Adrenal gland (tissue), 12 donors: Measurements from ENCODE around the gene R3HDML. TPM values are rescaled to one million over a fixed set of nuclear protein-coding genes. Genes with fewer than 3 reads are reported as not detected.

Experiments used
- DNase-seq, 7 donors: peaks; one replicate each; pipeline ENCODE4 v3.0.0-alpha.2; 2019 to 2020
- H3K27ac ChIP-seq, 5 donors: fragments of 200-600 bp; sonication (generic) in 4 of 5; 1 replicate in 3 of 5; 2 replicates in 2 of 5; pipeline versions ENCODE4 v1.5.1 to v1.8.0; 2016 to 2020; ENCODE audit warnings: mild to moderate bottlenecking in 1 of 5
- H3K27me3 ChIP-seq: fragments of 200-600 bp; 2 replicates; pipeline ENCODE4 v1.8.0; 2021
- H3K36me3 ChIP-seq, 2 donors: fragments of 200-600 bp; replicated peaks in 1 of 2; 1 replicate in 1 of 2; 2 replicates in 1 of 2; pipeline versions ENCODE4 v1.5.1 to v1.8.0; 2018 to 2022
- H3K4me1 ChIP-seq, 2 donors: fragments of 200-600 bp; replicated peaks in 1 of 2; 1 replicate in 1 of 2; 2 replicates in 1 of 2; pipeline versions ENCODE4 v1.5.1 to v1.8.0; 2018 to 2021
- H3K4me3 ChIP-seq, 4 donors: fragments of 200-600 bp; sonication (generic) in 3 of 4; one replicate each; pipeline ENCODE4 v1.5.1; 2016 to 2018
- H3K9me3 ChIP-seq, 3 donors: fragments of 200-600 bp; sonication (generic) in 1 of 3; replicated peaks in 1 of 3; 1 replicate in 2 of 3; 2 replicates in 1 of 3; pipeline versions ENCODE4 v1.5.1 to v1.8.0; 2016 to 2021
- POLR2A ChIP-seq, 2 donors: fragments of 450-650 bp; IDR thresholded peaks; one replicate each; pipeline ENCODE4 v1.6.1; 2017; ENCODE audit warnings: antibody characterized with exemption in 2 of 2, mild to moderate bottlenecking in 2 of 2, moderate library complexity in 1 of 2
- WGBS, 4 donors: extraction: QIAGEN DNeasy Blood & Tissue Kit in 2 of 4; methylation state at CpG; one replicate each; pipeline versions ENCODE4 v1.1.5 to v1.1.7; 2013 to 2017; 5-methylcytosine and 5-hydroxymethylcytosine counted together
- intact Hi-C, 2 donors: fragments of 100-400 bp; cut with DNase I; formaldehyde crosslinking; loops; one replicate each; pipeline versions ENCODE4 v1.14.1 to v1.15.0; 2022 to 2023
- polyA plus RNA-seq, 3 donors: library from polyadenylated mRNA; stranded (reverse); fragments of 200-250 nt in 2 of 3; fragments of 350-450 nt in 1 of 3; fragmentation: Illumina TruSeq in 1 of 3; extraction: RNeasy Lipid Tissue Mini Kit (QIAGEN cat#74804) in 1 of 3; gene quantifications; one replicate each; pipeline ENCODE4 v1.2.3, GENCODE V29; 2013 to 2014
- total RNA-seq, 9 donors: library from RNA; depleted of rRNA in 4 of 9; stranded (reverse); fragments of >200 nt in 4 of 9; fragments of 120-200 nt in 1 of 9; fragmentation: NEBNext Ultra II Directional in 1 of 9; extraction: Animal tissue kit (Norgen Biotek cat#: 25700) in 1 of 9; gene quantifications; one replicate each; pipeline versions ENCODE4 v1.1.0 to v1.2.4, GENCODE V29; 2013 to 2023
- TF ChIP-seq, protein P1 (sequence below), 6 experiments: fragments of 450-650 bp in 4 of 6; fragments of 200-600 bp in 2 of 6; sonication (generic) in 1 of 6; IDR thresholded peaks; 1 replicate in 5 of 6; 2 replicates in 1 of 6; pipeline versions ENCODE4 v1.5.1 to v1.8.0; 2016 to 2021; ENCODE audit warnings: antibody characterized with exemption in 6 of 6, mild to moderate bottlenecking in 2 of 6, moderate library complexity in 1 of 6
- donor health status: healthy with polysubstance abuse.
- donor health status: Bipolar disorder and iron deficiency.
- donor health status: DM: yes; HTN: yes; CAD: no.
- donor health status: DM: no; HTN: no; CAD: no.
- donor health status: DM: no; HTN: no; CAD: no.
- donor health status: DM: yes; HTN: yes; CAD: no.

Gene R3HDML
- total and polyA plus RNA-seq, 12 donors: not detected

DNA sequence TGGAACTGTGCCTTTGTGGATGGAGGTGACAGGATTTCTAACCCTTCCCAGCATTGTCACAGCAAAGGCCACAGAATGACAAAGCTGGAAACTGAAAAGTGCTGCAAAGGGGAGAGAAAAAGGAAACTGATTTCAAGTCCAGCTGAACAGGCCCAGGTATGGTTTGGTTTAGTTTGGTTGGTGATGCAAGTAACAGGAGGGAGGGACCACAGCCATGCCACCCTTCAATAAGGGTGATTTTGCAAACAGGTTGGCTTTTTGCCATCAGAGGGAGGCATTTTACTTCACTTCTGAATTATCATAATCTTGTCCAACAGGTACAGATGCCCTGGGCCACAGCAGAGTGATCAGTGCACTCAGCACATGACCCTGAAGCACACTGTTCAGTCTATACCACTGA, 32.5 kb upstream of the R3HDML start:
- no peaks in the 10 kb centered on the region for H3K9me3 ChIP-seq
- H3K4me1 ChIP-seq: peaks cover 11 to 22% of the 10 kb centered on the region in 2 donors
- H3K4me3 ChIP-seq: no peak overlapping the region
- no peaks in the 10 kb centered on the region for H3K27me3 ChIP-seq
- TF ChIP-seq, protein P1, sequence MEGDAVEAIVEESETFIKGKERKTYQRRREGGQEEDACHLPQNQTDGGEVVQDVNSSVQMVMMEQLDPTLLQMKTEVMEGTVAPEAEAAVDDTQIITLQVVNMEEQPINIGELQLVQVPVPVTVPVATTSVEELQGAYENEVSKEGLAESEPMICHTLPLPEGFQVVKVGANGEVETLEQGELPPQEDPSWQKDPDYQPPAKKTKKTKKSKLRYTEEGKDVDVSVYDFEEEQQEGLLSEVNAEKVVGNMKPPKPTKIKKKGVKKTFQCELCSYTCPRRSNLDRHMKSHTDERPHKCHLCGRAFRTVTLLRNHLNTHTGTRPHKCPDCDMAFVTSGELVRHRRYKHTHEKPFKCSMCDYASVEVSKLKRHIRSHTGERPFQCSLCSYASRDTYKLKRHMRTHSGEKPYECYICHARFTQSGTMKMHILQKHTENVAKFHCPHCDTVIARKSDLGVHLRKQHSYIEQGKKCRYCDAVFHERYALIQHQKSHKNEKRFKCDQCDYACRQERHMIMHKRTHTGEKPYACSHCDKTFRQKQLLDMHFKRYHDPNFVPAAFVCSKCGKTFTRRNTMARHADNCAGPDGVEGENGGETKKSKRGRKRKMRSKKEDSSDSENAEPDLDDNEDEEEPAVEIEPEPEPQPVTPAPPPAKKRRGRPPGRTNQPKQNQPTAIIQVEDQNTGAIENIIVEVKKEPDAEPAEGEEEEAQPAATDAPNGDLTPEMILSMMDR (IDR thresholded peaks at IDR 0.05): no peak
- no peak for TF ChIP-seq POLR2A (IDR thresholded peaks at IDR 0.05)
- peak overlapping the region in 1 of 5 donors; percentile 5 for H3K27ac ChIP-seq
- intact Hi-C loops: no loop called here
- no peak for DNase-seq
- no peaks in the 10 kb centered on the region for H3K36me3 ChIP-seq

- Histone ChIP-seq H3K36me3 (no peaks in the 10 kb centered on the region), H3K4me3 (no peak overlapping the region), H3K27ac (no peak overlapping the region), H3K4me1 (peaks cover 21 to 33% of the 10 kb centered on the region in 2 donors), H3K9me3 (no peaks in the 10 kb centered on the region), H3K27me3 (no peaks in the 10 kb centered on the region)
- 86 to 94% (median 92%) methylated on average over 9 of the region's 9 CpGs for WGBS, 4 donors
- DNase-seq: no peak
- TF ChIP-seq, protein P1 (IDR thresholded peaks at IDR 0.05): no peak
- TF ChIP-seq POLR2A (IDR thresholded peaks at IDR 0.05): no peak
- intact Hi-C loops: no loop called here
These were observed 29.9 kb upstream of the R3HDML start for GRCh38 chr20:44306927-44307326.

- 11 to 26% (median 12%) methylated on average over 8 to 17 of the region's 17 CpGs for WGBS, 4 donors
- H3K4me3 ChIP-seq: peak overlapping the region; percentile 67 to 95 (median 74)
- no peaks in the 10 kb centered on the region for H3K36me3 ChIP-seq
- no peaks in the 10 kb centered on the region for H3K9me3 ChIP-seq
- no peaks in the 10 kb centered on the region for H3K27me3 ChIP-seq
- peak overlapping the region; percentile 5 to 86 (median 67) for H3K27ac ChIP-seq
- intact Hi-C loops: loop anchor here (2.0 to 5.0 kb wide), 3 partner anchors 93 to 198 kb away; no protein-coding TSS in a partner anchor
- H3K4me1 ChIP-seq: peaks cover 16 to 23% of the 10 kb centered on the region in 2 donors
- DNase-seq: peak; percentile 41 to 73 (median 58)
- TF ChIP-seq, protein P1 (IDR thresholded peaks at IDR 0.05): no peak
- no peak for TF ChIP-seq POLR2A (IDR thresholded peaks at IDR 0.05)
These were observed 26.8 kb upstream of the R3HDML start for GRCh38 chr20:44309763-44310663.

- WGBS, 4 donors: 2 to 9% (median 2%) methylated on average over 9 to 70 of the region's 70 CpGs
- peak within 1 kb of the TSS; percentile 67 to 95 (median 74) for H3K4me3 ChIP-seq
- no peaks in the 10 kb centered on the region for H3K36me3 ChIP-seq
- peak within 1 kb of the TSS; percentile 5 to 86 (median 67) for H3K27ac ChIP-seq
- H3K4me1 ChIP-seq: peaks cover 13 to 17% of the 10 kb centered on the region in 2 donors
- intact Hi-C loops: loop anchor here (2.0 to 5.0 kb wide), 3 partner anchors 94 to 199 kb away; no protein-coding TSS in a partner anchor
- TF ChIP-seq POLR2A (IDR thresholded peaks at IDR 0.05): peak in 1 of 2 donors; percentile 62
- TF ChIP-seq, protein P1 (IDR thresholded peaks at IDR 0.05): peak; percentile 91 to 98 (median 94)
- peak; percentile 98 to 99 (median 99) for DNase-seq
- H3K9me3 ChIP-seq: no peaks in the 10 kb centered on the region
- H3K27me3 ChIP-seq: no peaks in the 10 kb centered on the region
These were observed 25.9 kb upstream of the R3HDML start, which contains the start of gene FITM2 for GRCh38 chr20:44310664-44311639. TSS of gene FITM2 (minus strand) at chr20:44311202. CDS start at chr20:44311148, 54 bp downstream.
